ENCODE data around the gene CHMP5. TPM values are rescaled to one million over a fixed set of nuclear protein-coding genes. Genes with fewer than 3 reads are reported as not detected.

CHMP5 gene
- total RNA-seq, 1 experiment from 2014 or later = 74.4 TPM

GRCh38 chr9:33248606-33249005 lies 16.2 kb upstream of the CHMP5 start:
- CTCF ChIA-PET = no interaction called here
- TF ChIP-seq CTCF (conservative IDR thresholded peaks at IDR 0.05; ENCODE audit: low read depth, low read length) (no peak), EZH2 (IDR thresholded peaks at IDR 0.05; ENCODE audit: borderline replicate concordance, low read depth, low read length, poor library complexity, severe bottlenecking) (no peak)
- H3K36me3 ChIP-seq (ENCODE audit: insufficient read depth, low read length, poor library complexity, severe bottlenecking) = peaks cover 8% of the 10 kb centered on the region
- no TSS peak for BruUV-seq (replicated peaks)
- H3K4me3 ChIP-seq (ENCODE audit: low read depth, low read length, poor library complexity, severe bottlenecking) = no peak overlapping the region
- no peaks in the 10 kb centered on the region for H3K4me1 ChIP-seq (ENCODE audit: insufficient read depth, low read length, poor library complexity, severe bottlenecking)
- no peaks in the 10 kb centered on the region for H3K9me3 ChIP-seq (ENCODE audit: low read depth, low read length, poor library complexity, severe bottlenecking)
- POLR2A ChIA-PET (ENCODE audit: low non-redundant PET) = no interaction called here
- intact Hi-C loops (cut with micrococcal nuclease; ENCODE audit: unreplicated experiment) = no loop called here
- DNase-seq (ENCODE audit: low spot score) = no peak
- H3K27ac ChIP-seq (ENCODE audit: low read depth, low read length, poor library complexity, severe bottlenecking) = no peak overlapping the region
- no peaks in the 10 kb centered on the region for H3K27me3 ChIP-seq (replicated peaks; ENCODE audit: insufficient read depth, low read depth, low read length, poor library complexity)

GRCh38 chr9:33249087-33249658 lies 15.7 kb upstream of the CHMP5 start:
- H3K9me3 ChIP-seq (ENCODE audit: low read depth, low read length, poor library complexity, severe bottlenecking) = no peaks in the 10 kb centered on the region
- no peak for DNase-seq (ENCODE audit: low spot score)
- ChIA-PET CTCF (interaction anchor here (0.6 kb wide), 1 partner anchor 126 kb away, joined by 3 read pairs; no protein-coding TSS in a partner anchor), POLR2A (ENCODE audit: low non-redundant PET) (no interaction called here)
- H3K36me3 ChIP-seq (ENCODE audit: insufficient read depth, low read length, poor library complexity, severe bottlenecking) = peaks cover 14% of the 10 kb centered on the region
- H3K27me3 ChIP-seq (replicated peaks; ENCODE audit: insufficient read depth, low read depth, low read length, poor library complexity) = no peaks in the 10 kb centered on the region
- intact Hi-C loops (cut with micrococcal nuclease; ENCODE audit: unreplicated experiment) = no loop called here
- no TSS peak for BruUV-seq (replicated peaks)
- H3K4me1 ChIP-seq (ENCODE audit: insufficient read depth, low read length, poor library complexity, severe bottlenecking) = no peaks in the 10 kb centered on the region
- H3K4me3 ChIP-seq (ENCODE audit: low read depth, low read length, poor library complexity, severe bottlenecking) = no peak overlapping the region
- TF ChIP-seq CTCF (conservative IDR thresholded peaks at IDR 0.05; ENCODE audit: low read depth, low read length) (no peak), EZH2 (IDR thresholded peaks at IDR 0.05; ENCODE audit: borderline replicate concordance, low read depth, low read length, poor library complexity, severe bottlenecking) (no peak)
- H3K27ac ChIP-seq (ENCODE audit: low read depth, low read length, poor library complexity, severe bottlenecking) = no peak overlapping the region

- POLR2A ChIA-PET (ENCODE audit: low non-redundant PET) = no interaction called here
- Histone ChIP-seq H3K27ac (ENCODE audit: low read depth, low read length, poor library complexity, severe bottlenecking) (no peak overlapping the region), H3K4me3 (ENCODE audit: low read depth, low read length, poor library complexity, severe bottlenecking) (no peak overlapping the region), H3K9me3 (ENCODE audit: low read depth, low read length, poor library complexity, severe bottlenecking) (no peaks in the 10 kb centered on the region), H3K4me1 (ENCODE audit: insufficient read depth, low read length, poor library complexity, severe bottlenecking) (no peaks in the 10 kb centered on the region), H3K36me3 (ENCODE audit: insufficient read depth, low read length, poor library complexity, severe bottlenecking) (peaks cover 22% of the 10 kb centered on the region), H3K27me3 (replicated peaks; ENCODE audit: insufficient read depth, low read depth, low read length, poor library complexity) (no peaks in the 10 kb centered on the region)
- DNase-seq (ENCODE audit: low spot score) = no peak
- BruUV-seq (replicated peaks) = no TSS peak
- TF ChIP-seq EZH2 (IDR thresholded peaks at IDR 0.05; ENCODE audit: borderline replicate concordance, low read depth, low read length, poor library complexity, severe bottlenecking) (no peak), CTCF (conservative IDR thresholded peaks at IDR 0.05; ENCODE audit: low read depth, low read length) (no peak)
- intact Hi-C loops (cut with micrococcal nuclease; ENCODE audit: unreplicated experiment) = no loop called here
- CTCF ChIA-PET = no interaction called here
Observed at GRCh38 chr9:33249983-33250382, 14.9 kb upstream of the CHMP5 start.
